Keratinocyte (primary cell): ENCODE measurements around the gene KIFBP.

Source experiments
- CTCF ChIP-seq, 3 experiments: IDR thresholded peaks in 1 of 3; conservative IDR thresholded peaks in 1 of 3; optimal IDR thresholded peaks in 1 of 3; 2 replicates in 2 of 3; 3 replicates in 1 of 3; pipeline versions ENCODE3 to v1.5.1; 2011; ENCODE audit warnings: low read length in 3 of 3, mild to moderate bottlenecking in 3 of 3, moderate library complexity in 2 of 3, control low read depth in 1 of 3, inconsistent platforms in 1 of 3; ENCODE audit not compliant: insufficient read depth in 2 of 3; ENCODE audit errors: extremely low read depth in 1 of 3
- EZH2 ChIP-seq: IDR thresholded peaks from one replicate; pipeline ENCODE4 v1.6.1; 2012; ENCODE audit warnings: inconsistent platforms, mild to moderate bottlenecking, low read length, moderate library complexity

GRCh38 chr10:68982389-68982788 is 6.2 kb upstream of the KIFBP start:
- TF ChIP-seq EZH2 (no peak), CTCF (optimal IDR thresholded peaks at IDR 0.05 in 1 of 3, IDR thresholded peaks at IDR 0.05 in 1 of 3, conservative IDR thresholded peaks at IDR 0.05 in 1 of 3; ENCODE audit: extremely low read depth in 1 of 3, insufficient read depth in 2 of 3, low read length in 3 of 3) (no peak)
